Measurements from ENCODE around the gene CBX1.

Gene CBX1

GRCh38 chr17:48101012-48101720 is at the start of gene CBX1:
TSS of gene CBX1 (minus strand) at chr17:48101478. CDS start at chr17:48077004, 24,474 bp downstream.
- DNase-seq (ENCODE audit: low spot score), result peak; percentile 91

- DNase-seq (ENCODE audit: low spot score), result no peak
Observed at GRCh38 chr17:48150597-48151001, 49.3 kb upstream of the CBX1 start.

DNA sequence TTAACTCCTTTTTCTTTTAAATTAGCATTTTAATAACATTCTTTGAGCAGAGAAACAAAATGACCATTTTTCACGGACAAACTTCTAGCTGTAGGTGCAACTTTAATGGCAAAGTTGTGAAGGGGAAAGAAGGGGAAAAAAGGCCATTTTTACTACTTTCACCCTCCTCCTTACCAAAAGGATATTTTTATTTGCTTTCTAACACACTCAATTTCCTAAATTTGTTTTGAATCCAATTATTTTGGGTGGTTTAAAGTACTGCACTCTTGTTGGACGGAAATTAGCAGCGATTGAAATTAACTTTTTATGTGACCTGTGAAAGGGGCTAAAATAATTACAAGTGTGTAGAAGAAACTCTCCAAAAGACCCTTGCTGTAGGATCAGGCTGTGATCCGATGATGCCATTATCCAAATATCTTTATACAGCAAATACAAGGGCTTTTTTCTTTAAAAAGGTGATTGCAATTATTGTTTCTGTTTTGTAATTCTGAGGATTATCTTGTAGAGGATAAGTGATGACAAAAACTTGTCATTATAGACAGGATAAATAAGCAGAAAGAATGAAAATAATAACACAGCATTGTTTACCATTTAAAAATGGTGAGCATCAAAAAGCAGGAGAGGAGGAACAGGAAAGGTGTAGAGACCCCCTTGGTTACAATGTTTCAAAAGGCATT is 48.6 kb upstream of the CBX1 start:
- no peak for DNase-seq (ENCODE audit: low spot score)

- no peak for DNase-seq (ENCODE audit: low spot score)
Observed at GRCh38 chr17:48148854-48149786, 47.8 kb upstream of the CBX1 start.

GRCh38 chr17:48148029-48148770 is 46.9 kb upstream of the CBX1 start:
- no peak for DNase-seq (ENCODE audit: low spot score)

- no peak for DNase-seq (ENCODE audit: low spot score)
Observed at GRCh38 chr17:48144976-48145798, 43.9 kb upstream of the CBX1 start.

- DNase-seq (ENCODE audit: low spot score), result no peak
Observed at GRCh38 chr17:48144231-48144630, 43.0 kb upstream of the CBX1 start.

DNA sequence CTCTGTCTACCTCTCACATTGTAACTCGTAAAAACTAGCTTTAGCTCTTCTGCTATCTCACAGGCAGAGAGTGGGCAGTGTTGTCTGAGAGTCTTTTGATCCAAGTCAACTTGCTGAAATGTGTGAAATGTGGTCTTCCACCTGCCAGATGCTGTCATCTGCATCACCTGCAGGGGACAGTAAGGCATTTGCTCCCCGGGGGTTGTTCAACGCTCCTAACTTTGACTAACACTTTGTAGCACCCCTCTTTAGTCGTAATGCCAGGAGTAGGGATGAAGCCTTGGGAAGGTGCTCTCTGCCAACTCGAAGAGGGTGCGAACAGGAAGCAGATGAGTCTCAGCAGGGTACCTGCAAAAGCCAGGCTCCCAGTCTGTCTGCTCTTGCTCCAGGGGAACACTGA is 42.4 kb upstream of the CBX1 start:
- DNase-seq (ENCODE audit: low spot score), result no peak

DNA sequence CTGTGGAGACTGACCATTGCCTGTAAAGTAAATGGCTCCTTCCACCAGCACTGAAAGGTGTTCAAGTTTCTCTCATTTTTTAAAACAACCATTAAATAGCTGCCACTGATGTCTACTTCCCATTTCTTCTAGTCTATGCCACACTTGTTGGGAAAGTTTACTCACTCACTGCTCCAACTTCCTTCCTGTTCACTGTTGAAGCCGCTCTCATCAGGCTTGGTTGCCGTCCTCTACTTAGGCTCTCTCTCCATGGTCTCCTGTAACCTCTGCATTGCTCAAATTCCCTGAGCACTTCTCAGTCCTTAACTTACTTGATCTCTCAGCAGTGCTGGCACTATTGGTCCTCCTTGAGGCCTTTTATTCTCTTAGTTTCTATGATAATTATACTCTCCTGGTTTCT is 38.7 kb upstream of the CBX1 start:
- no peak for DNase-seq (ENCODE audit: low spot score)

GRCh38 chr17:48137656-48138055 is 36.4 kb upstream of the CBX1 start:
- no peak for DNase-seq (ENCODE audit: low spot score)

DNA sequence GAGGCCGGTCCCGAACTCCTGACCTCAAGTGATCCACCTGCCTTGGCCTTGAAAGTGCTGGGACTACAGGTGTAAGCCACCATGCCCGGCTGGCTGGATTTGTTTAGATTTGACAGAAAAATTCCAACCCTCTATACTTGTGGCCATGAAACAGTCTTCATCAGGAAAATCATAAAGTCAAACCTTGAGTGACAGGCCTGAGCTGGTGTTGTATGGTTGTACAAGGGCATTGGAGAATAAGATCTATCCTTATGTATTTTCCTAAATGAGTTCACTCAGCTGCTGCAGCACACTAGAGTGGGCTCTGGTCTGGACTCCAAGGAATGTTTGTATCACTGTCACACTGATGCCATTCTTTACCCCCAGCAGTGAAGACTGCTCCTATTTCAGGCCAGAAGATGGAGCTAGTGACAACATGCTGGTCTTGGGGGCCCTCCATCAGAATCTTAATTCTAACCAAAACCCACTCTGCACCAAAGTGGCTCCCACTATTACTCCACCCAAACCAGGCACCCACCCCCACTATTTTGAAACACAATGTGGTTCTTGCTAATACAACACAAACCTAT is 33.7 kb upstream of the CBX1 start:
- DNase-seq (ENCODE audit: low spot score), result no peak

- no peak for DNase-seq (ENCODE audit: low spot score)
Observed at GRCh38 chr17:48132385-48132784, 31.1 kb upstream of the CBX1 start.

- DNase-seq (ENCODE audit: low spot score), result peak; percentile 59
Observed at GRCh38 chr17:48131216-48131824, 30.0 kb upstream of the CBX1 start.

- DNase-seq (ENCODE audit: low spot score), result no peak
Observed at GRCh38 chr17:48129981-48130380, 28.7 kb upstream of the CBX1 start.

- no peak for DNase-seq (ENCODE audit: low spot score)
Observed at GRCh38 chr17:48128400-48128799, 27.1 kb upstream of the CBX1 start.

GRCh38 chr17:48127371-48128051 is 26.2 kb upstream of the CBX1 start:
- peak; percentile 72 for DNase-seq (ENCODE audit: low spot score)

DNA sequence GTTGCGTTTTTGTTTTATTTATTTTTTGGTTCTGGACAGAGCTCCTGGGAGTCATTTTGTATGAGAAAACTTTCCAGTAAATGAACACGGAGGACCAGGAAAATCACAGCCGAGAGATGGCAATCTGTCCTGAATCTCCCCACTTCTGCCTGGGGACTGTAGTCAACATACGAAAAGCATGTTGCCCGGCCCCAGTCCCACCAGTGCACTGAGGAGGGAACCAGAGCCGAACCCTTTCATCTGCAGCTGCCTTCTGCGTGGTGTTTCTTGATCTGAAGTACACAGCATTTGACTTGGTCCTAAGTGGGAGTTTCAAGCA is 25.2 kb upstream of the CBX1 start:
- no peak for DNase-seq (ENCODE audit: low spot score)

DNA sequence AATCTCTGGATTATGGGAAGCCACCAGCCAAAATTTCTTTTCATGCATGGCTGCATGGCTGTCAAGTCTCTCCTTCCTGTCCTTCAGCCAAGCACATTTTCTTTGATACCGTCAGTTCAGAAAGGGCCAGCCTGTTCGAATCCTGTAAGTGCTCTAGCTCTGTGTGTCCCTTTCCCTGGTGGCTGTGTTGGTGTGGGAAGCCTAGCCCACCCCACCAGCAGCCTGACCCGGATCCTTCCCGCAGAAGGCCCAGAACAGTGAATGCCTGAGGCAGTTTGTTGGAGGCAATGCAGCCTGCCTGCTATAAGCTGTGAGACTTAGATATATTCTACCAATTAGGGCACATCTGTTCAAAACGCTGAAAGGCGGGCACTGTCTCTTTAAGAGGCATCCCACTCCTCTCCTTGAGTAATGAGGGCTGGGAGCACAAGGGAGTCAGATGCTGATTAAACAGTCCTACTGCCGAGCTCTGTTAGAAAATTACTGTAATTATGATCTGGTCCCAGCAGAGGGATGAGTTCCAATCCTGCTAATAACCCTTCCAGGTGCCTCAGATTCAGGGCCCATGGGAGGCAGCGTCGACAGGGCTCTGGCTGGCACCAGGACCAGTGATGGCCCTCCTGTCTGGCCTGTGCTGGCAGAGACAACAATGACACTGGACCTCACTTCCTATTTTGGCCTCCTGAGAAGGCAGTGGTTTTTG is 24.7 kb upstream of the CBX1 start:
- no peak for DNase-seq (ENCODE audit: low spot score)

- DNase-seq (ENCODE audit: low spot score), result no peak
Observed at GRCh38 chr17:48123776-48124388, 22.6 kb upstream of the CBX1 start.
